ENCODE results near the gene FYCO1. TPM values are rescaled to one million over a fixed set of nuclear protein-coding genes. Genes with fewer than 3 reads are reported as not detected.

Gene FYCO1
- polyA plus RNA-seq, 1 donor (not counting 4 experiments of a cell fraction or from before 2014, with no cell fraction given) = 6.1 TPM

- Histone ChIP-seq H3K9ac (ENCODE audit: control insufficient read depth, extremely low read depth, insufficient read depth, low read length) (no peak overlapping the region), H2AFZ (ENCODE audit: control insufficient read depth, low read length) (no peak overlapping the region), H3K4me3 (ENCODE audit: control insufficient read depth in 2 of 3, extremely low read depth in 1 of 3, insufficient read depth in 2 of 3, low read depth in 1 of 3, low read length in 3 of 3) (no peak overlapping the region), H3K27ac (ENCODE audit: control insufficient read depth, insufficient read depth, low read length) (no peak overlapping the region), H3K4me1 (ENCODE audit: control insufficient read depth, extremely low read depth, insufficient read depth, low read length) (peaks cover 6% of the 10 kb centered on the region), H3K9me1 (ENCODE audit: control insufficient read depth, extremely low read depth, insufficient read depth, low read length) (no peaks in the 10 kb centered on the region), H3K36me3 (ENCODE audit: control insufficient read depth in 2 of 2, extremely low read depth in 1 of 2, insufficient read depth in 2 of 2, low read length in 2 of 2) (peaks cover 5 to 6% of the 10 kb centered on the region in 2 experiments), H3K79me2 (ENCODE audit: control insufficient read depth, insufficient read depth, low read length) (no peaks in the 10 kb centered on the region), H3K9me3 (ENCODE audit: control insufficient read depth, low read depth, low read length) (no peaks in the 10 kb centered on the region), H4K20me1 (ENCODE audit: control insufficient read depth, extremely low read depth, insufficient read depth, low read length) (no peaks in the 10 kb centered on the region), H3K27me3 (ENCODE audit: control insufficient read depth, extremely low read depth, insufficient read depth, low read length) (no peaks in the 10 kb centered on the region), H3K4me2 (ENCODE audit: control insufficient read depth, extremely low read depth, insufficient read depth, low read depth, low read length) (no peak overlapping the region)
- FAIRE-seq (no peak), DNase-seq (ENCODE audit: low read depth, low spot score) (no peak)
- dilution Hi-C loops (cut with MboI; ENCODE audit: extremely low pct_ligation_motif_present, low sequenced_read_pairs) = no loop called here
- TF ChIP-seq EZH2 (IDR thresholded peaks at IDR 0.05; ENCODE audit: low read length) (no peak), CTCF (optimal IDR thresholded peaks at IDR 0.05 in 1 of 3, IDR thresholded peaks at IDR 0.05 in 1 of 3, conservative IDR thresholded peaks at IDR 0.05 in 1 of 3; ENCODE audit: extremely low read depth in 1 of 3, insufficient read depth in 2 of 3, low read length in 3 of 3) (no peak)
These were observed 19.2 kb downstream of the FYCO1 start for GRCh38 chr3:45976191-45977091.

DNA sequence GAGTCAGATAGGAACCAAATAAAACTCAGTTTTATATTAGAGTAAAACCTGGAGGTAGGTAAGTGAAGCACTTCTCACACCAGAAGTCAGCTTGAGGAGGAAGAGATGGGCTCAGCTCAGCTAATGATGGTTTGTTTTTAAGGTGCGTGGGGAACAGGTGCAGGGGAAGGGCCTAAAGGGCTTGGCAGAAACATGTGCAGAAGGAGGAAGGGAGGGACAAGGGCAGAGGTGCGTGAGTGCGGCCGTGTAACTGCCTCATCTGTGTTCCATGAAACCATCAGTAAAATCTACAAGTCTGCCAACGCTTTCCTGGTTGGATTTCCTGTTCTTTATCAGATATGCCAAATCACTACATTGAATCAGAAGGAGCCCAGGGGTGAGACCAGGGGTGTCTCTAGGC is 19.9 kb downstream of the FYCO1 start:
- no peaks in the 10 kb centered on the region for H3K9me1 ChIP-seq (ENCODE audit: control insufficient read depth, extremely low read depth, insufficient read depth, low read length)
- H3K4me2 ChIP-seq (ENCODE audit: control insufficient read depth, extremely low read depth, insufficient read depth, low read depth, low read length) = no peak overlapping the region
- H3K36me3 ChIP-seq (ENCODE audit: control insufficient read depth in 2 of 2, extremely low read depth in 1 of 2, insufficient read depth in 2 of 2, low read length in 2 of 2) = peaks cover 5 to 6% of the 10 kb centered on the region in 2 experiments
- H3K79me2 ChIP-seq (ENCODE audit: control insufficient read depth, insufficient read depth, low read length) = no peaks in the 10 kb centered on the region
- DNase-seq (ENCODE audit: low read depth, low spot score) (no peak), FAIRE-seq (no peak)
- no peak overlapping the region for H3K27ac ChIP-seq (ENCODE audit: control insufficient read depth, insufficient read depth, low read length)
- no peaks in the 10 kb centered on the region for H3K27me3 ChIP-seq (ENCODE audit: control insufficient read depth, extremely low read depth, insufficient read depth, low read length)
- dilution Hi-C loops (cut with MboI; ENCODE audit: extremely low pct_ligation_motif_present, low sequenced_read_pairs) = no loop called here
- no peaks in the 10 kb centered on the region for H3K9me3 ChIP-seq (ENCODE audit: control insufficient read depth, low read depth, low read length)
- H4K20me1 ChIP-seq (ENCODE audit: control insufficient read depth, extremely low read depth, insufficient read depth, low read length) = no peaks in the 10 kb centered on the region
- H2AFZ ChIP-seq (ENCODE audit: control insufficient read depth, low read length) = no peak overlapping the region
- no peak overlapping the region for H3K9ac ChIP-seq (ENCODE audit: control insufficient read depth, extremely low read depth, insufficient read depth, low read length)
- no peak for TF ChIP-seq EZH2 (IDR thresholded peaks at IDR 0.05; ENCODE audit: low read length)
- TF ChIP-seq CTCF (optimal IDR thresholded peaks at IDR 0.05 in 1 of 3, IDR thresholded peaks at IDR 0.05 in 1 of 3, conservative IDR thresholded peaks at IDR 0.05 in 1 of 3; ENCODE audit: extremely low read depth in 1 of 3, insufficient read depth in 2 of 3, low read length in 3 of 3) = no peak
- H3K4me1 ChIP-seq (ENCODE audit: control insufficient read depth, extremely low read depth, insufficient read depth, low read length) = peaks cover 6% of the 10 kb centered on the region
- no peak overlapping the region for H3K4me3 ChIP-seq (ENCODE audit: control insufficient read depth in 2 of 3, extremely low read depth in 1 of 3, insufficient read depth in 2 of 3, low read depth in 1 of 3, low read length in 3 of 3)
